Epidermal melanocyte (primary cell): ENCODE measurements around the gene CGB2.
A peak's percentile ranks its signal among the peaks of the same experiment; 100 is the strongest.
"Not testable (repeated sequence)": the region's sequence is repeated elsewhere in the genome, so short reads cannot be mapped to it uniquely, and the experiment has no call there.

Experiments
- DNase-seq: peaks from one replicate; pipeline ENCODE4 v3.0.0; 2011; ENCODE audit warnings: low spot score; ENCODE audit not compliant: insufficient read length

Gene CGB2

DNA sequence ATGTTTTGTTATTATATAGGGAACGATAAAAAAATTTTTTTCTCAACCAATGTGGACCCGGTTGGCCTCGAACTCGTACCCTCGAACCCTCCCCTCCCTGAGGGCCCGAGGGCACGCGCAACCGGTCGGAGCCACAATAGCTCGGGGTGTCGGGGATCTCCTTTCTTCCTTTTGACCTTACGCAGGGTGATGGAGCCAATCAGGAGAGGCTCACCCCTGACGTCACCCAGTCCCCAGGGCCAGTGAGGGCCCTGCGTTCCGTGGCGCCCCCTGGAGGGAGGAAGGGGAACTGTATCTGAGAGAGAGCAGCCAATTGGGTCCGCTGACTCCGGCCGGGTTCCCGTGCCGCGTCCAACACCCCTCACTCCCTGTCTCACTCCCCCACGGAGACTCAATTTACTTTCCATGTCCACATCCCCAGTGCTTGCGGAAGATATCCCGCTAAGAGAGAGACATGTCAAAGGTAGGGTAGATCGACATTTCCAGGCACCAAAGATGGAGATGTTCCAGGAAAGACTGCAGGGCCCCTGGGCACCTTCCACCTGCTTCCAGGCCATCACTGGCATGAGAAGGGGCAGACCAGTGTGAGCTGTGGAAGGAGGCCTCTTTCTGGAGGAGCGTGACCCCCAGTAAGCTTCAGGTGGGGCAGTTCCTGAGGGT lies at the start of gene CGB2:
TSS of gene CGB2 (plus strand) at position 249 of the 660 bp plus-strand sequence. CDS start at position 455, 206 bp downstream.
- not testable (repeated sequence) for DNase-seq

DNA sequence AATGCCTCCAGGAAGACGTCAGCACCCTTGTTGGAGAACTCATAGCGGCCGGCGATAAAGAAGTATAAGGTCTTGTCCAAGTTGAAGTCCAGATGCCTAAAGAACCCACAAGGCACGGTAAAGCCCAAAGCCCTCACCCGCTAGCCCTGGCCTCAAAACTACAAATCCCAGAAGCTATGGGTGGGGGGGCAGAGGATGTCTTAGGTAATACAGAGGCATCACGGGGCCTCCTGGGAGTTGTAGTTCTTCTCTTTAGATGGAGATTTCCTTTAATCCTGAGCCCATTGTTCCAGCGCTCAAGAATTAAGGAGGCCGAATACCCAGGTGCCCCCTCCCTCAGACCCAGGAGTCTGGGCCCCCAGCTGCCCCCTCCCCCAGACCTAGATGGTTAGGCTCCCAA lies 49.4 kb upstream of the CGB2 start:
- no peak for DNase-seq

GRCh38 chr19:48985711-48986110 lies 46.0 kb upstream of the CGB2 start:
- DNase-seq = no peak

GRCh38 chr19:48986211-48986610 lies 45.5 kb upstream of the CGB2 start:
- no peak for DNase-seq

DNA sequence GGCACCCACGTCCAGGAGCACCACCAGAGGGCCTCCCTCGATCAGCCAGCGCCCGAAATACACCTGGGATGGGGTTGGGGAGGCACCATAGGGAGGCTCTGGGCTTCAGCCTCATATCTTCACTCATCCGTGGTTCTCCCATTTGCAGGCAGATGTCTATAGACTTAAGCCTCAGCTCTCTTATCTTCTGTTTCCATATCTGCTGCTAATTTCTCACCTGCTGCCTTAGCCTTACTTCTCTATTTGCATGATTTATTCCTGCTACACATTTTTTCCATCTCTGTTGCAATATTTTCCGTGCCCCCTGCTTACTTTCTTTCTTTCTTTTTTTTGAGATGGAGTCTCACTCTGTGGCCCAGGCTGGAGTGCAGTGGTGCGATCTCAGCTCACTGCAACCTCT lies 44.4 kb upstream of the CGB2 start:
- no peak for DNase-seq

DNA sequence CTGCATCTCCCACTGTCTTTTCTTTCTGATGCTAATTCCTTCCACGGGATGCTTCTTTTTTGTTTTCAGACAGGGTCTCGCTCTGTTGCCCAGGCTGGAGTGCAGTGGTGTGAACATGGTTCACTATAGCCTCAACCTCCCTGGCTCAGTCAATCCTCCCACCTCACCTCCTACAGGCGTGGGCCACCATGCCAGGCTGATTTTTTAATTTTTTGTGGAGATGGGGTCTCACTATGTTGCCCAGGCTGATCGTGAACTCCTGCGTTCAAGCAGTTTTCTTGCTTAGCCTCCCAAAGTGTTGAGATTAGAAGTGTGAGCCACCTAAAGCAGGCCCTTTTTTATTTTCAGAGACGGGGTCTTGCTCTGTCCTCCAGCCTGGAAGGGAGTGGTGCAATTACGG lies 43.4 kb upstream of the CGB2 start:
- DNase-seq = no peak

DNA sequence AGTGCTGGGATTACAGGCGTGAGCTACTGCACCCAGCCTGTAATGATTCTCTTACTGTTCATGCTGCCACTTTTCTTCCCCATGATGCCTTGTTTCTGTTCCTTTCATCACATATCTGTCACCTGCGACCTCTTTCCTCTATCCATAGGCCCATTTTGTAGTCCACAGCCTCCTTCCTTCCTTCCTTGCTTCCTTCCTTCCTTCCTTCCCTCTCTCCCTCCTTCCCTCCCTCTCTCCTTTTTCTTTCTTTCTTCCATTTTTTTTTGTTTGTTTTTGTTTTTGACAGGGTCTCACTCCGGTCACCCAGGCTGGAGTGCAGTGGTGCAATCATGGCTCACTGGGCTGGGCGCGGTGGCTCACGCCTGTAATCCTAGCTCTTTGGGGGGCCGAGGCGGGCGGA lies 42.8 kb upstream of the CGB2 start:
- no peak for DNase-seq

DNA sequence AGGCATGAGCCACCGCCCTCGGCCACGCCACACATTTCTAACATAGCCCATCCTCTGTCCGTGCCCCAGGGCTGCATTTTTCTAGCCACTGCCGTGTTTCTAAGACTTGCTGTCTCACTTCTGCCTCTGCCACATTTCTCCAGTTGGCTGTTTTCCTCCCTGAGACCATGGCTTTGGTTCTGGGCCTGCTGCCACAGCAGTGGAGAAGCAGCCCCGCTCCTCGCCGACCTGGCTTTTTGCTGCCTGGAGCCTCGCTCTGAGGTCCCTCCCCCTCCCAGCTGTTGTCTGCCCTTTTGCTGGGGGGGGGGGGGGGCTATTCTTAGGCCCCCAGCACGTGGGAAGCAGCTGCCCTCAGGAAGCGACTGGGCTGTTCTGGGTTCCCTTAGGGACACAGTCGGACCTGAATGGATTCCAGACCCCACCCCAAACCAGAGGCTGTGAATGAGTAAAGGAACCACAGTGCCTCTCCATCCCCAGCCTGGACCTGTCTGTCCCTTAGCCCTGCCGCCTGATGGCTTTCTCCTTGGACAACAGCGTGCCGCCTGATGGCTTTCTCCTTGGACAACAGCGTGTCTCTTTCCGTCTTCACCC lies 41.9 kb upstream of the CGB2 start:
- no peak for DNase-seq

- no peak for DNase-seq
Observed at GRCh38 chr19:48990400-48990799, 41.3 kb upstream of the CGB2 start.

DNA sequence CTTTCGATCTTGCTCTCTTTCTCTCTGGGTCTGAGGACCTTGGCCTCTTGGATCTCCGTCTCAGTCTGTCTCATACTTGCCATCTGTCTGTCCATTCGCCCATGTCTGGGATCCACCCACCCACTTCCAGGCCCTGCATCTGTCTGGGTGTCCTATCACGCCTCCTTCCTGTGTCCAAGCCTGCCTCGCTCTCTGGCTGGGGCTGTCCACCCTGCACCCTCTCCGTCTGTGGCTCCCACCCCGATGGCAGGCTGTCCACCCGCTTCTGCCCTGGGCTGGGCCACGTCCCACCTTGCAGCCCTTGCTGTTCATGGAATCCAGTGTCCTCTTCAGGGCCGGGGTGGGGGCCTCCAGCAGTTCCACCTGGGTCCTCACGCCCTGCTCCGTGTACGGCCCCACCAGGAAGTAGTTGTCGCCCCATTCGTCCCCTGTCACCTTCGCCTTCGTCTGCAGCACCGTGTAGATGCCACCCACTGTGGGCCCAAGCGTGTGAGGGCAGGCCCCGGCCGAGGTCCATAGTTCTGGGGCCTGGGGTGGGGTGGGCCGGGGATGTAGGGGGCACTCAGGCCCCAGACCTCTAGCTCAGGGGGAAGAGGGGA lies 40.6 kb upstream of the CGB2 start:
- DNase-seq = no peak

DNA sequence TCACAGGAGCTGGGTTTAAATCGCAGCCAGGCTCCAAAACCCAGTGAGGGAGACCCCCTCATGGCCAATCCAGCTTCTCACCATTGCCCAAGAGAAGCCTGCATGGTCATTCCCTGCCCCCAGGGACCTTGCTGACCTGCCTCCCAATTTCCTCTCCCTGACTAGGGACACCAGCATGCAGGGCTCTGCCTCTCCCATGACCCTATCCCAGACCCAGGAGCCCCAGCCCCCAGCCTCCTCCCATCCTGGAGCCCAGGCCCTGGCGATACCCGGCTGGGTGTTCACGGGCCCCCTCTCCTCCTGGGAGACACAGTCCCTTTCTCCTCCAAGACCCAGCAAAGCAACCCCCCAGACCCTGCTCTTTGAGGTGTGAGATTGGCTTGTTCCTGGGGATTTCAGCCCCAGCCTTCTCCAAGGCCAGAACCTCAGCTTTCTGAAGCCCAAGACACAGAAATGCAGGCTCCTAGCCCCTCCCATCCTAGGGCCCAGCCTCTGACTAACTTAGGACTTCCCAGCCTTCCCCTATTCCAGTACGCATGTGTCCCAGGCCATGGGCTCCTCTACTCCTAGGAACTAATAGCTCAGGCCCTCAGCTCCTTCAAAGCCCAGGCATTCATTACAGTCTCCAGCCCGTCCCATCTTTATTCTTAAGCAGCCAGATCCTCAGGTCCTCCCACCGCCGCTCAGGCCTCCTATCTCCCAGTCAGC lies 39.7 kb upstream of the CGB2 start:
- peak; percentile 90 for DNase-seq

DNA sequence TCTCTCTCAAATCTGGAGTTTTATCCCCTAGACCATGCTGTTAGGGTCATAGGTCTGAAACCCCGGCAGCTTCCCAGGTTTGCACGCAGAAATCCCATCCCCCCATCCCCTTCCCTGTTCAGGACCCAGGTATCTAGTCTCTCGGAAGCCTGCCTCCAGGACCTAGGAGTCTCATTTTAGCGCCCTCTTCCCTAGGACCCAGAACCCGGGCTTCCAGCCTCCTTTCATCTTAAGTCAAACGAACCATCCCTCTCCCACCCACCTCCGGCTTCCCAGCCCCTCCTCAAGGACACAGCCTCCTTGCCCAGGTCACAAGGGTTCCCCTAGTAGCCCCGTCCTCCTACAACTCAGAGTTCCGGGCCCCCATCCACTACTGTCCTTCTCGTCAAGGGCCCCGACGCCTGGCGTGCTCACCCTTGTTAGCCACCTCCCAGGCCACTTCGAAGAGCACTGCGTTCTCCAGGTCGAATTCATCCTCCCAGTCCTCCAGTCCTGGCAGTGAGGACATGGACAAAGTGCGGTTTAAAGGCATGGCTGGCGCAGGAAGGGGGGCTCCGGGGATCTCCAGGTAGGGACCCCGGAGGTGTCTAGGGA lies 39.0 kb upstream of the CGB2 start:
- no peak for DNase-seq

- peak; percentile 95 for DNase-seq
Observed at GRCh38 chr19:48993175-48994034, 38.3 kb upstream of the CGB2 start, which contains the start of the genes GYS1 and RUVBL2. Gene GYS1, minus strand, starts transcription at chr19:48993309. Its CDS starts 197 bp downstream, at chr19:48993112. Gene RUVBL2, plus strand, starts transcription at chr19:48993887. Its CDS starts 25 bp downstream, at chr19:48993912.

GRCh38 chr19:48994035-48994386 lies 37.7 kb upstream of the CGB2 start:
- no peak for DNase-seq

DNA sequence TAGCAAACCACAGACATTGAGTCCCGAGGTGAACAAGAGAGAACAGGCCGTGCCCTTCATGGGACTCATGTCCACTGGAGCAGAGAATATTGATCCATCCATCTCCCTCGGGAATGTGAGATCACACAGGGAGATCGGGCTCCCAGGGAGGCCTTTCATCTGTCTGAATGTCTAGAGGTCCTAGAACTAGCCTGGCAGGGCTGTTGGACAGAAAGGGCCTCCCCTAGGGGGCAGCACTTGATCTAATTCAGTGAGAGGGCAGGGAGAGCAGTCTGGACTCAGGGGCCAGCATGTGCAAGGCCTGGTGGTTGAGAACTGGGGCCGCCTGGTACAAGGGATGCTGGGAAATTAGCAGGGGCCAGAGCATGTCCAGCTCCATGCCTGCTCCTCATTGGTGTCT lies 33.7 kb upstream of the CGB2 start:
- no peak for DNase-seq

DNA sequence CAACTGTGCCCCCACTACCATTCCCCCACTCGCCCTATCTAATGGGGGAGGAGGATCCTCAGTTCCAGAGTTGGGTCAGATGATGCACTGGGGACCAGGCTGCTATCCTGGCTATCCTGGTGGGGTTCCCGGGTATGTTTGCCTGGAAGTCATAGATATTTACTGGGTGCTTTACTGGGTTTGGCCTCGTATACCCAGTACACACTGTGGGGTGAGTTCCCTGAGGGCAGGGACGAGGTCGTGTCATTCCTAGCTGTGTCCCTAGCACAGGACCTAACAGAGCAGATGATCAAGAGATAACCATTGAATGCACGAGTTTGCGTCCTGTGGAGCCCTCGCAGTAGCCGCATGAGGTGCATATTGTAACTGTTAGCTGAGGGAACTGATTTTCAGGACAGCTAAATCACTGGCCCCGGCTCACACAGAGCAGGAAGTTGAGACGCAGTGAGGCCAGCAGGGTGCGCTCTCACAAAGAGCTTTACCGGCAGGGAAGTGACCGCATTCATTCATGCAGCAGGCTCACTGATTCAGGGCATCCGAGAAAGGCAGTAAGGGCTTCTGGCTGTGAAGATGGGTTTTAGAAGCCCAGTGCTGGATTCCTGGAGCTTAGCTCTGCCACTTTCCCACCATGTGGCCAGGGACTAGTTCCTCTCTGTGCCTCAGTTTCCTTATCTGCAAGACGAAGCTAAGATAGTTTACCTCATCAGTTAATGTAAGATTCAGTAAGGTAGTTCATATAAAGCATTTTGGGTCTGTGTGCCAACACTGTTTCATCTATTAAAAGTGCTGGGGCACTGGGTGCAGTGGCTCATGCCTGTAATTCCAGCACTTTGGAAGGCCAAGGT lies 32.0 kb upstream of the CGB2 start:
- peak; percentile 50 for DNase-seq

- no peak for DNase-seq
Observed at GRCh38 chr19:49004133-49004532, 27.6 kb upstream of the CGB2 start.

DNA sequence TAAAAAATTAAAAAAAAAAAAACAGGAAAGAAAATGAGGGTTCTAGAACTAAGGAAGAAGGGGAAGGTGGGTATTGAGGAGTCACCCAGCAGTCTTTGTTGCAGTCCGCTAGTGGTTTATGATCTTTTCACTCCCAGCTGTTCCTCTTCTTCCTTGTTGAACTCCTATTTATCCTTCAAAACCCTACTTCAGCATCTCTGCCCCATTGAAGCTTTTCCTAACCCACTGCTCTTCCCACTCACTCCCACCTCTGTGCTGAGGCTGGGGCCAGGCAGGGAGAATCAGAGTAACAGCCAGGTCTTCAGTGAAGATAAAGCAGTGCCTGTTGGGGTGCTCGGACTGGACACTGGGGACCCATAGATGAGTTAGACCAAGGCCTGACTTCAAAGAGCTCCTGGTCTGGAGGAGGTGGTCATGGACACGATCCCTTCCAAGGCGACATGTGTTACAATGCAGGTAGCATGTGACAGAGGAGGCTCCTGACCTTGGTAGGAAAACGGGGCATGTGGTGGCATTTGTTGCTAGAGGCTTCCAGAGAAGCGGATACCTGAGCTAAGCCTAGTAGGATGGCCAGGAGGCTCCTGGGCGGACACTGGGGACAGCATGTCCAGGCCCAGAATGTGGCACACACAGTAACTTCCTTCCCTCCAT lies 26.6 kb upstream of the CGB2 start:
- no peak for DNase-seq

DNA sequence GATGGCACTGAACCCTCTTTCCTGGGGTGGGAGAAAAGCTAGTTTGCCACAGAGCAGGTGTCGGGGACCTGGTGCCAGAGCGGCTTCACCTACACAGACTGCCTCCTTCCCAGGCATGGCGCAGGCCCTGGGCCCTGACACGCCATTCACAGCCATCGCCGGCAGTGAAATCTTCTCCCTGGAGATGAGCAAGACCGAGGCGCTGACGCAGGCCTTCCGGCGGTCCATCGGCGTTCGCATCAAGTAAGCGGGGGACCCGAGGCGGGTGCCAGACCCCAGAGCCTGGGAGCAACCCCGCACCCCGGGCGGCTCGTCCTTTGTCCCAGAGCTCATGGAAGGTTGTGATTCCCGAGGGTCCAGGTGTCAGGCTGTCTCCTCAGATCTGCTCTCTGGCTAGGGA lies 24.8 kb upstream of the CGB2 start:
- no peak for DNase-seq
